Fibroblast of pulmonary artery (primary cell): ENCODE data around the gene PAFAH1B2.
A peak's percentile ranks its signal among the peaks of the same experiment; 100 is the strongest.

Source experiments
- DNase-seq: peaks from one replicate; pipeline ENCODE4 v3.0.0-alpha.2; 2010; ENCODE audit warnings: low read depth
- H3K4me3 ChIP-seq: replicated peaks from 2 replicates; pipeline ENCODE4 v1.5.1; 2011; ENCODE audit warnings: low read depth, mild to moderate bottlenecking, control low read depth, low read length, moderate library complexity
- CTCF ChIP-seq: IDR thresholded peaks from 2 replicates; pipeline ENCODE4 v1.5.1; 2011; ENCODE audit warnings: mild to moderate bottlenecking, control low read depth, low read length, inconsistent platforms; ENCODE audit errors: missing control alignments

The PAFAH1B2 gene

DNA sequence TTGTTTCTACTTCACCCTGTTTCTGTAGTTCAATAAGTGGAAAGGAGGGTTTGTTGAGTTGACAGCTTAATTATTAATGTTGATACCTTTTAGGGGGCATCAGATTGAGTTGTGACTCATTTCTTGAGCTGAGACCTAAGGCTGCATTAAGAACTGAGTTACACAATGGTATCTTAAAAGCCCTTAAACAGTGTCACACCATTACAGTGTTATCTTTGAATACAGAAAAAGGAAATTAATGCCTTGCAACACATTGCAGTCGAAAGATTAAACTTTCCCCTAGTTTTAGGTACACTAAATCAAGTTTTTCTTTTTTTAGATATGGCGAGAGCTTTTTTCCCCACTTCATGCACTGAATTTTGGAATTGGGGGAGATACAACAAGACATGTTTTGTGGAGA, 16.7 kb downstream of the PAFAH1B2 start:
- DNase-seq: peak; percentile 41
- H3K4me3 ChIP-seq: no peak overlapping the region
- no peak for TF ChIP-seq CTCF

GRCh38 chr11:117166491-117166890, 22.4 kb downstream of the PAFAH1B2 start:
- no peak for DNase-seq
- no peak for TF ChIP-seq CTCF
- no peak overlapping the region for H3K4me3 ChIP-seq

DNA sequence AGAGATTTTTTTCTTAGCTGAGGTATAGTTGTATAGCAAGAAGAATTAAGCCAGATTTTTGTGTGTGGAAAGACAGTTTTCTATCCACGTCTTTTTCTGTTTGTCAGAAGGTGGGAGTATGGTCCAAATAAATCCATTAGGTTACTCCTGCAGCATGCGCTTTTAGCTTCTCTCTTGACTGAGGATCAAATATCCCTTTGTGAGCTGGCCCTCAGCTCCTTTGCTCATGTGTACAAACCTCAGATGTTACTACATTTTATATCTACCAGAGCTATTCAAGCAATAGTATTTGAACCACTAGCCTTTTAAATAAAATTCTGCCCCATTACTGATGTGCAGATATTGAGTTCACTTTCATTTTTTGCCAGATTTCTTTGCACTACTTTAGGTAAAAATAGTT, 25.6 kb downstream of the PAFAH1B2 start:
- no peak for TF ChIP-seq CTCF
- DNase-seq: no peak
- no peak overlapping the region for H3K4me3 ChIP-seq

DNA sequence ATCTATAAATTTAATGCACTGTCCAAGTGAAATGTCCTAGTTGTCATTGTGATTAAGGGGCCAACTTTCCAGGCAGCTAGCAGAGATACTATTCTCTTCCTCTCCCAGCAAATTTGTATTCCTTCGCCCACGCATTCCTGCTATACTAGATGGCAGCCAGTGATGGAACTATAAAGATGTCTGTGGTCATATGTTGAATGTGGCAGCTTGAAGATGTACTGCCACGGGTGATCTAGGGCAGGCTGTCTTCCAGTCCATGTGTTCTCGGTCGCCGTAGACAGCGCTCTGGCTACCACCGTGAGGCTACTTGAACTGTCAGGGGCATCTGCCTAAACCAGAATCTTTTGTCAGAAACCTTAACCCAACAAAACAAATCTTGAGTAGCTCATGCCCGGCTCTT, 26.1 kb downstream of the PAFAH1B2 start:
- no peak for DNase-seq

DNA sequence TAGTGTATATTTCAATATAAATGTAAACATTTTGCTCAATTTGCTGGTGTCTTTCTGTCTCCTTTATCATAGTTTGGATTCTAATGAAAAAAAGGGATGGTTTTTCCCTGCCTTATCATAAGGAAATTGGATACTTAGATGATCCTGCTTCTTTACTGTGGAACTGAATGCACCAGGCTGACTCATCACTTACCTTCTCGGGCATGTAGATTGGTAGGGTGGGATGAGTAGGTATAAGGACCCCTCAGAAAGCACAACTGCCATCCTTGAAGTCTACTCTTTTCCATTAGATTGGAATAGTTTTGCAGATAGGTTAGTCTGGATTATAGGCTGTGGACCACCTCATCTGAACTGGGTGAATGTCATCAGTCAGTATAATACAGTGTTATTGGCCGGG, 26.9 kb downstream of the PAFAH1B2 start:
- no peak for TF ChIP-seq CTCF
- no peak for DNase-seq
- no peak overlapping the region for H3K4me3 ChIP-seq

More for the DNA sequence above, 26.1 kb downstream of the PAFAH1B2 start:
- H3K4me3 ChIP-seq: no peak overlapping the region
- TF ChIP-seq CTCF: no peak

DNA sequence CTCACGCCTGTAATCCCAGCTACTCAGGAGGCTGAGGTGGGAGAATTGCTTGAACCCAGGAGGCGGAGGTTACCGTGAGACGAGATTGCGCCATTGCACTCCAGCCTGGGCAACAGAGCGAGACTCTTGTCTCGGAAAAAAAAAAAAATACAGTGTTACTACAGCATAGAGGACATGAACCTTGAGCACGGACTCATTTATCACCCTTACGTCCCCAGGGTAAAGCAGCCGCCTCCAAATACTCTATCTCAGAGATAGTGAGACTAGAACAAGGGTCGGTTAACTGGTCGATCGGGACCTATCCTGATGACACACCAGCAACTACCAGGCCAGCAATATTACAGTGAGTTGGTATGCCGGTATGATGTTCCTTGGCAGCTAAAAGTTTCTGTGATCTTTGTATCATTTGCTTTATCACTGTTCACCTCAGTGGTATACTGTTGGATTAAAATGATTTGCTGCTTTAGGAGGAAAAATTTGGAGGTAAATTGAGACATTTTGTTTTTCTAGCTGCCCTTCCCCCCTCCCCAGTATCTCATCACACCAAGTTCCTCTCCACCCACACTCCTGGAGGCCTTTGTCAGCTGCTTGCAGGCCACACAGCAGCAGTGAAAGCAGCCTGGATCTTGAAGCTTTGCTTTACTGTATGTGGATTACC, 27.4 kb downstream of the PAFAH1B2 start:
- peak; percentile 44 for DNase-seq
- no peak for TF ChIP-seq CTCF
- H3K4me3 ChIP-seq: no peak overlapping the region
